HG03565 (cell line): ENCODE results near the gene MAP2.
A peak's percentile ranks its signal among the peaks of the same experiment; 100 is the strongest.

Experiments used
- ATAC-seq: cut with Tn5 transposase; IDR thresholded peaks from one replicate; pipeline ENCODE4 v1.9.1; 2021; ENCODE audit warnings: mild to moderate bottlenecking, moderate library complexity; ENCODE audit not compliant: unreplicated experiment

Gene MAP2

GRCh38 chr2:209423562-209424198 is at the start of gene MAP2:
MAP2 (plus strand) TSS chr2:209424047; CDS start chr2:209653171, 229,124 bp downstream.
- ATAC-seq: peak; percentile 95

GRCh38 chr2:209376686-209377085 is 47.2 kb upstream of the MAP2 start:
- no peak for ATAC-seq

GRCh38 chr2:209380293-209380692 is 43.6 kb upstream of the MAP2 start:
- ATAC-seq: peak; percentile 99

GRCh38 chr2:209381091-209381490 is 42.8 kb upstream of the MAP2 start:
- ATAC-seq: no peak

- ATAC-seq: no peak
These were observed 41.1 kb upstream of the MAP2 start for GRCh38 chr2:209382775-209383174.

GRCh38 chr2:209383212-209383611 is 40.6 kb upstream of the MAP2 start:
- ATAC-seq: no peak

GRCh38 chr2:209387389-209387788 is 36.5 kb upstream of the MAP2 start:
- no peak for ATAC-seq

GRCh38 chr2:209388446-209389037 is 35.3 kb upstream of the MAP2 start:
- ATAC-seq: no peak

GRCh38 chr2:209389171-209389618 is 34.7 kb upstream of the MAP2 start:
- ATAC-seq: no peak

- no peak for ATAC-seq
These were observed 33.0 kb upstream of the MAP2 start for GRCh38 chr2:209390839-209391238.

- no peak for ATAC-seq
These were observed 32.0 kb upstream of the MAP2 start for GRCh38 chr2:209391776-209392401.

- ATAC-seq: no peak
These were observed 28.6 kb upstream of the MAP2 start for GRCh38 chr2:209395229-209395628.

GRCh38 chr2:209395652-209396051 is 28.2 kb upstream of the MAP2 start:
- no peak for ATAC-seq

- no peak for ATAC-seq
These were observed 25.4 kb upstream of the MAP2 start for GRCh38 chr2:209398463-209398862.

GRCh38 chr2:209401788-209402187 is 22.1 kb upstream of the MAP2 start:
- no peak for ATAC-seq

- no peak for ATAC-seq
These were observed 12.6 kb upstream of the MAP2 start for GRCh38 chr2:209411296-209411695.

GRCh38 chr2:209411718-209412117 is 12.1 kb upstream of the MAP2 start:
- no peak for ATAC-seq

- ATAC-seq: no peak
These were observed 10.4 kb upstream of the MAP2 start for GRCh38 chr2:209413311-209414014.

- no peak for ATAC-seq
These were observed 6.9 kb upstream of the MAP2 start for GRCh38 chr2:209416913-209417312.

GRCh38 chr2:209422191-209422754 is 1.6 kb upstream of the MAP2 start:
- ATAC-seq: no peak

GRCh38 chr2:209424199-209424701 is 403 bp downstream of the MAP2 start:
- no peak for ATAC-seq
